Measurements from ENCODE around the gene SPTLC2.

- no peak for TF ChIP-seq CTCF (IDR thresholded peaks at IDR 0.05)
- no peak for TF ChIP-seq EP300 (IDR thresholded peaks at IDR 0.05; ENCODE audit: low read depth)
- no peak for TF ChIP-seq POLR2A (IDR thresholded peaks at IDR 0.05)
Observed at GRCh38 chr14:77508249-77508648, 108.2 kb downstream of the SPTLC2 start.
